ENCODE results near the gene ANO10. TPM values are rescaled to one million over a fixed set of nuclear protein-coding genes. Genes with fewer than 3 reads are reported as not detected.
"Not testable (repeated sequence)": the region's sequence is repeated elsewhere in the genome, so short reads cannot be mapped to it uniquely, and the experiment has no call there.

The ANO10 gene
- total RNA-seq, 2 donors from 2014 or later, result 83.8 to 112 TPM

GRCh38 chr3:43609406-43609805, 12.4 kb downstream of the ANO10 start:
- WGBS, 2 experiments (ENCODE audit: insufficient coverage in 1 of 2, insufficient read length in 1 of 2), result 80 to 93% methylated on average over 1 of the region's 1 CpG
- no peak overlapping the region for H3K27ac Mint-ChIP-seq
- no peaks in the 10 kb centered on the region for H3K9me3 Mint-ChIP-seq
- H3K9ac ChIP-seq (ENCODE audit: extremely low read depth, low read length, poor library complexity, severe bottlenecking), result no peak overlapping the region
- no peaks in the 10 kb centered on the region for H3K27me3 ChIP-seq (ENCODE audit: control insufficient read depth, insufficient read depth, low read length, poor library complexity, severe bottlenecking)
- H3K4me1 Mint-ChIP-seq, result peaks cover 19% of the 10 kb centered on the region
- no peak overlapping the region for H3K4me3 Mint-ChIP-seq
- no peak for TF ChIP-seq CTCF (conservative IDR thresholded peaks at IDR 0.05)
- H3K27ac ChIP-seq (ENCODE audit: low read depth, low read length), result no peak overlapping the region
- H3K27me3 Mint-ChIP-seq (ENCODE audit: insufficient read depth), result no peaks in the 10 kb centered on the region
- no peaks in the 10 kb centered on the region for H3K4me1 ChIP-seq (ENCODE audit: control insufficient read depth, insufficient read depth, low read length)
- H3K36me3 Mint-ChIP-seq (ENCODE audit: low read depth), result peaks cover 8% of the 10 kb centered on the region
- no peak for DNase-seq
- no peak overlapping the region for H3K4me3 ChIP-seq (ENCODE audit: low read length)
- H3K9me3 ChIP-seq (ENCODE audit: control insufficient read depth, low read length), result no peaks in the 10 kb centered on the region
- peaks cover 12% of the 10 kb centered on the region for H3K36me3 ChIP-seq (ENCODE audit: control insufficient read depth, insufficient read depth, low read length)

- H3K9me3 ChIP-seq (ENCODE audit: control insufficient read depth, low read length), result no peaks in the 10 kb centered on the region
- Mint-ChIP-seq H3K36me3 (ENCODE audit: low read depth) (peaks cover 13% of the 10 kb centered on the region), H3K4me3 (no peak overlapping the region), H3K9me3 (no peaks in the 10 kb centered on the region), H3K4me1 (peaks cover 19% of the 10 kb centered on the region), H3K27ac (no peak overlapping the region), H3K27me3 (ENCODE audit: insufficient read depth) (no peaks in the 10 kb centered on the region)
- no peaks in the 10 kb centered on the region for H3K4me1 ChIP-seq (ENCODE audit: control insufficient read depth, insufficient read depth, low read length)
- H3K9ac ChIP-seq (ENCODE audit: extremely low read depth, low read length, poor library complexity, severe bottlenecking), result no peak overlapping the region
- no peak overlapping the region for H3K4me3 ChIP-seq (ENCODE audit: low read length)
- no peak for TF ChIP-seq CTCF (conservative IDR thresholded peaks at IDR 0.05)
- H3K27me3 ChIP-seq (ENCODE audit: control insufficient read depth, insufficient read depth, low read length, poor library complexity, severe bottlenecking), result no peaks in the 10 kb centered on the region
- no peak for DNase-seq
- peaks cover 17% of the 10 kb centered on the region for H3K36me3 ChIP-seq (ENCODE audit: control insufficient read depth, insufficient read depth, low read length)
- WGBS, 2 experiments (ENCODE audit: insufficient coverage in 1 of 2, insufficient read length in 1 of 2), result 96 to 100% methylated on average over 1 of the region's 1 CpG
- H3K27ac ChIP-seq (ENCODE audit: low read depth, low read length), result no peak overlapping the region
Observed at GRCh38 chr3:43608751-43609150, 13.1 kb downstream of the ANO10 start.

- H3K4me3 ChIP-seq (ENCODE audit: low read length), result no peak overlapping the region
- peaks cover 12% of the 10 kb centered on the region for H3K4me1 Mint-ChIP-seq
- H3K36me3 ChIP-seq (ENCODE audit: control insufficient read depth, insufficient read depth, low read length), result peaks cover 30% of the 10 kb centered on the region
- H3K4me1 ChIP-seq (ENCODE audit: control insufficient read depth, insufficient read depth, low read length), result no peaks in the 10 kb centered on the region
- H3K9me3 ChIP-seq (ENCODE audit: control insufficient read depth, low read length), result no peaks in the 10 kb centered on the region
- TF ChIP-seq CTCF (conservative IDR thresholded peaks at IDR 0.05), result no peak
- H3K27me3 ChIP-seq (ENCODE audit: control insufficient read depth, insufficient read depth, low read length, poor library complexity, severe bottlenecking), result no peaks in the 10 kb centered on the region
- no peak overlapping the region for H3K4me3 Mint-ChIP-seq
- H3K27ac Mint-ChIP-seq, result no peak overlapping the region
- H3K9me3 Mint-ChIP-seq, result no peaks in the 10 kb centered on the region
- peak overlapping the region; percentile 40 for H3K27ac ChIP-seq (ENCODE audit: low read depth, low read length)
- DNase-seq, result no peak
- H3K9ac ChIP-seq (ENCODE audit: extremely low read depth, low read length, poor library complexity, severe bottlenecking), result no peak overlapping the region
- WGBS, 2 experiments (ENCODE audit: insufficient coverage in 1 of 2, insufficient read length in 1 of 2), result 63 to 66% methylated on average over 1 to 2 of the region's 2 CpGs
- H3K36me3 Mint-ChIP-seq (ENCODE audit: low read depth), result peaks cover 30% of the 10 kb centered on the region
- H3K27me3 Mint-ChIP-seq (ENCODE audit: insufficient read depth), result no peaks in the 10 kb centered on the region
Observed at GRCh38 chr3:43606284-43606683, 15.5 kb downstream of the ANO10 start.

- H3K9me3 ChIP-seq (ENCODE audit: control insufficient read depth, low read length); H3K4me3 ChIP-seq (ENCODE audit: low read length); H3K4me1 Mint-ChIP-seq; H3K27ac Mint-ChIP-seq; DNase-seq; H3K4me1 ChIP-seq (ENCODE audit: control insufficient read depth, insufficient read depth, low read length); H3K27me3 Mint-ChIP-seq (ENCODE audit: insufficient read depth); H3K4me3 Mint-ChIP-seq; H3K9ac ChIP-seq (ENCODE audit: extremely low read depth, low read length, poor library complexity, severe bottlenecking); H3K27me3 ChIP-seq (ENCODE audit: control insufficient read depth, insufficient read depth, low read length, poor library complexity, severe bottlenecking); H3K27ac ChIP-seq (ENCODE audit: low read depth, low read length): not testable (repeated sequence)
- 100% methylated on average over 2 of the region's 2 CpGs; no CpG with 5 or more reads in 1 of the 2 experiments for WGBS, 2 experiments (ENCODE audit: insufficient coverage in 1 of 2, insufficient read length in 1 of 2)
- peaks cover 66% of the 10 kb centered on the region for H3K36me3 Mint-ChIP-seq (ENCODE audit: low read depth)
- H3K9me3 Mint-ChIP-seq, result peaks cover 28% of the 10 kb centered on the region
- peaks cover 46% of the 10 kb centered on the region for H3K36me3 ChIP-seq (ENCODE audit: control insufficient read depth, insufficient read depth, low read length)
Observed at GRCh38 chr3:43599959-43600358, 21.9 kb downstream of the ANO10 start.
